A549 treated with AZD2906 at 1 μM for 4 hours (cell line): ENCODE measurements around the gene ZNRF4. TPM values are rescaled to one million over a fixed set of nuclear protein-coding genes. Genes with fewer than 3 reads are reported as not detected.

Source experiments
- total RNA-seq: library from RNA; stranded (reverse); fragments of 200-300 nt; extraction: Qiagen RNA extraction; gene quantifications from 5 replicates; pipeline ENCODE4 v1.2.3, GENCODE V29; 2022

Gene ZNRF4
- total RNA-seq, result not detected in 5 replicates

GRCh38 chr19:5455367-5456129 is at the start of gene ZNRF4:
TSS of gene ZNRF4 (plus strand) at chr19:5455417. CDS start at chr19:5455492, 75 bp downstream.

Other genes with a start within 250 kb of the ZNRF4 start
- gene PTPRS, start 114.6 kb upstream of the ZNRF4 start, total RNA-seq, result 25.0 to 34.5 TPM (median 29.2 TPM) in 5 replicates
- 2.2 to 3.5 TPM (median 2.6 TPM) in 5 replicates for gene TINCR, start 112.5 kb downstream of the ZNRF4 start, total RNA-seq
- 26.5 to 41.4 TPM (median 36.8 TPM) in 5 replicates for gene SAFB2, start 167.4 kb downstream of the ZNRF4 start, total RNA-seq
- gene SAFB, start 167.7 kb downstream of the ZNRF4 start, total RNA-seq, result 49.7 to 56.3 TPM (median 54.3 TPM) in 5 replicates
- gene MICOS13, start 225.1 kb downstream of the ZNRF4 start, total RNA-seq, result 48.1 to 75.8 TPM (median 69.1 TPM) in 5 replicates
- gene HSD11B1L, start 225.6 kb downstream of the ZNRF4 start, total RNA-seq, result 3.5 to 5.2 TPM (median 4.3 TPM) in 5 replicates
- gene RPL36, start 234.9 kb downstream of the ZNRF4 start, total RNA-seq, result 732 to 879 TPM (median 766 TPM) in 5 replicates